GM19452 (cell line): Measurements from ENCODE around the gene POP5.

Experiments
- ATAC-seq: cut with Tn5 transposase; IDR thresholded peaks from one replicate; pipeline ENCODE4 v1.9.1; 2021; ENCODE audit not compliant: unreplicated experiment

POP5 gene

DNA sequence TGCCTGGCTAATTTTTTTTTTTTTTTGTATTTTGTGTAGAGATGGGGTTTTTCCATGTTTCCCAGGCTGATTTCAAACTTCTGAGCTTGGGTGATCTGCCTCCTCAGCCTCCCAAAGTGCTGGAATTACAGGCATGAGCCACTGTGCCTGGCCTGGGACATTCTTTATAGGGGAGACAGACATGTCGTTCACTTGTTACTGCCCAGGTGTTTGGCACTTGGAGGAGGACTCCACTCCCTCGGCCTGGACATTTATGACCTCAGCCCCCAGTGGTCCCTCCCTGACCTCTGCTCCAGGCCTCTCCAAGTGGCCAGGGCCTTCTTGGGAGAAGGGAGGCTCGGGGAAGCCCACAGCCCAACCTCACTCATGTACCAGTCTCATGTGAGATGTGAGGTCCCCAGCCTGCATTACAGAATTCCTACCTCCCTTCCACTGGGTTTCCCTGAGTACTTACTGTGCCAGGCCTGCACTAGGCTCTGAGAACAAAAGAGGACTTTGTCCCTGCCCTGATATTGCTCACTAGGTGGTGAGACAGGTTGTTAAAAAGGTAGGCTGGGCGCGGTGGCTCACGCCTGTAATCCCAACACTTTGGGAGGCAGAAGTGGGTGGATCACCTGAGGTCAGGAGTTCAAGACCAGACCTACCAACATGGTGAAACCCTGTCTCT is 9.7 kb upstream of the POP5 start:
- no peak for ATAC-seq

DNA sequence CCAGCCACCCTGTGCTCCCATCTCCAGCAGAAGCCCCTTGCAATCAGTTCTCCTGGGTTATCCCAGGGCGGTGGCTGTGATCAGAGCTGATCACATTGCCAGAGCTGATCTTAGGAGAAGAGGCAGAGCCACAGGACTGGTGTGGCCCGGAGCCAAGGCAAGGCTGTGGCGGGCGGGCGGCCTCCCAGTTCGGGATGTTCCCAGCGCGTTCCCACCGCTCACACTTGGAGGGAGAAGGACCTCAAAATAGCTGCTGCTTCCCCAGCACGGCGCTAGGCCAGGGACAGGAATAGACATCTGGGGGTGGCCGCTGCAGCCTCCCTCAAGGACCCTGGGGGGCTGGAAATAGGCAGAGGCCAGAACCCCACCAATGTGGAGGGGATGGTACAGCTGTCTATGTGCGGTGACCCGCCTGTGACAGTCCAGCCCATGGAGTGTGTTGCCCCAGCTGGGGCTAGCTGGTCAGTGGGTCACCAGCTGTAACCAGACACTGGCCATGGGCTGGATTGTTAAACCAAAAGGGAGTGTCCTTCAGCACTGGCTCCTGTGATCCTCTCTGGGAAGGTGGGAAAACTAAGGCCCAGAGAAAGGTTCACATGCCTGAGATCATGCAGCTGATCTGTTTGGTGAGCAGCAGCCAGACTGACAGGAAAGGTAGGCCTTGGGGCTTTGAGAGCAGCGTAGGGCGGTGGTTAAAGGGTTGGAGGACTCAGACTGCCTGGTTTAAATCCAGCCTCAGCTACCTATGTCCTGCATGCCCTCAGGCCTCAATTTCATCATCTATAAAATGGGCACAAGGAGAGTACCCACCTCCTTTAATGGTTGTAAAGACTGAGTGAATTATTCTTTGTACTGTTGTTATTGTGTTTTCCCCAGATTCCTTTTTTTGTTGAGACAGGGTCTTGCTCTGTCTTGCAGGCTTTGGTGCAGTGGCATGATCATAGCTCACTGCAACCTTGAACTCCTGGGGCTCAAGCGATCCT is 8.0 kb upstream of the POP5 start:
- no peak for ATAC-seq

GRCh38 chr12:120588371-120588770 is 7.2 kb upstream of the POP5 start:
- no peak for ATAC-seq

GRCh38 chr12:120586860-120587259 is 5.7 kb upstream of the POP5 start:
- no peak for ATAC-seq

- ATAC-seq, result no peak
Measured at GRCh38 chr12:120586206-120586605, 5.0 kb upstream of the POP5 start.

- ATAC-seq, result no peak
Measured at GRCh38 chr12:120584343-120585149, 3.3 kb upstream of the POP5 start.

DNA sequence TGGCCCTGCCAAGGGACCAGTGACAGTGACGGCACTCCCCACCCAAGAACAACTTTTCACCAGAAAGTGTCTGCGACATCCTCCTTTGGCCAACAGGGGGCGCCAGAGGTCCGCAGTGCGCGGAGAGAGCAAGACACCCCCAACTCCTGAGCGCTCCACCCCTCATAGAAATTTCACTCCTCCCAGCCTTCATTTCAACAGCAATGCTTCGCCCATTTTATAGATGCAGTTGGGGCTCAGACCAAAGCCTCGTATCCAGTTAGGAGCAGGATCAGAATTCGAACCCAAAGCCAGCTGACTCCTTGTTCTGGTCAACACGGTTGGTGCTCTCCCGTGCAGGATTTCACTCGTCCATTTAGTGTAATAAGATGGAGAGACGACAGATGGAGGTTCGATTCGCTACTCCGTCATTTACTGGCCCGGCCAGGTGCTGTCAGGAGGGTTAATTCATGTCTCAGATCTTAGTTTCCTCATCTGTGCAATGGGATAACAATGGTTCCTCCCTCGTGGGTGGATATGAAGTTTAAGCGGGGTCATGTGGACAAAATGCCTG is 2.4 kb upstream of the POP5 start:
- ATAC-seq, result no peak

DNA sequence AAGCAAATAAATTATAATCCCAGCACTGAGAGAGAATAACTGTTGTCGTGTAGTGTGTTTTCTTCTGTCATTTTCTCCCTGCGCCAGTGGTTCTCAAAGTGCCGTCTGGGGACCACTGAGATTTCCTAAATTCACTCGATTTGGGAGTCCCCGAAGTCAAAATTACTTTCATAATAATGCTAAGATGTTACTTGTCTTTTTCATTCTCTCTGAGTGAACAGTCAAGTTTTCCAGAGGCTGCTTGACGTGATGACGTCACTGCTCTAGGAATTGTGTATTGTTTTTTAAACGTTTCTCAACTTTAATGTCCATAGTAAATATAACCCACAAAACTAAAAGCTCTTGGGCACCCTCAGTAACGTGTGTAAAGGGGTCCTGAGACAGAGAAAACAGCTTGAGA is 796 bp upstream of the POP5 start:
- no peak for ATAC-seq

- ATAC-seq, result no peak
Measured at GRCh38 chr12:120579179-120579578, 2.0 kb downstream of the POP5 start.

GRCh38 chr12:120574106-120574505 is 7.1 kb downstream of the POP5 start:
- ATAC-seq, result no peak

GRCh38 chr12:120573560-120573959 is 7.6 kb downstream of the POP5 start:
- no peak for ATAC-seq

- ATAC-seq, result no peak
Measured at GRCh38 chr12:120571299-120571698, 9.9 kb downstream of the POP5 start.

- no peak for ATAC-seq
Measured at GRCh38 chr12:120563495-120563894, 17.7 kb downstream of the POP5 start.

DNA sequence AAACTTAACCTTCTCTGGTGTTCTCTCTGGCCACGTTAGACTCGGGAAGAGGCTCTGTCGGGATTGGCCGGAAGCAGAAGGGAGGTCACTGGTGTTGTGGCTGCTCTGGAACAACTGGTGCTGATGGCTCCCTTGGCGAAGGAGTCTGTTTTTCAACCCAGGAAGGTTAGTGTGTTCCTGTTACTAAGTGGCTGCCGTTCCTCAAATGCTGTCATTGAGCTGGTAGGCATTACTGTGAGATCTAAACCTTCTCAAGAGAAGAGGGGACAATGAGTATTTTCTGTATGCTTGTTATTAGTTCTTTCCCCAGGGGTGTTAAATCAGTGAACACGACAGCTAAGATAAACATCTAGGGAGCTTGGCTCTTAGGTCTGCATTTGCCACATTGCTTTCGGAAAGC is 18.3 kb downstream of the POP5 start:
- no peak for ATAC-seq

DNA sequence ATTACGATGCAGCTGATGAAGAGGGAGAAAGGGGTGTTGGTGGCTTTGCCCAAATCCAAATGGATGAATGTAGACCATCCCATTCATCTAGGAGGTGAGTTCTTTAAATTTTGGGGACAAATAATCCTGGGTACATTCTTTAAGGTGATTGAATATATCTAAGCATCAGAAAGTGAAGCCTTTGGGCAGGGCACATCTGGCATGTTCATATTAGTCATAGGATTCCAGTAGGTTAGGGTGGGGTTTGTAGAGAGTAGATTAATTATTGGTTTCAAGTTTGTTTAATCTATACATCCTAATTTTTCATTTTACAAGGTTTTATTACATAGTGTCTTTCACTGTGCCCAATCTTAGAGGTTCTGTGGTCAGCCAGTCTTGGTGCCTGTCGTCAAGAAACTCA is 23.6 kb downstream of the POP5 start:
- ATAC-seq, result no peak

DNA sequence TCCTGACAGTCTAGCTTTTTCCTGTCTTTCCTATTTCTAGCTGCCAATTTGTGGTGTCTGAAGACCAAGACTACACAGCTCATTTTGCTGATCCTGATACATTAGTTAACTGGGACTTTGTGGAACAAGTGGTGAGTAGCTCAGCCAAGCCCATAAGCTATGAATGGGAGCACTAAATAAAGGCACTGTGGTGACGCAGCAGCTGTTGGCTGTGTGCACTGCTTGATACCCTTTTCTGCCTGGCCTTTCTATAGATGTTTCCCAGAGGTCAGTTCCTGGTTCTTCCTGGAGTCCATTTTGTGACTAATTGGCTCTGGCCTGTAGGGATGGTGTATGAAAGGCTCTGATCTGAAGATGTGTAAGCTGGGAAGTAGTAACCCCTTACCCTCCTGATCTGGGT is 26.5 kb downstream of the POP5 start:
- no peak for ATAC-seq

DNA sequence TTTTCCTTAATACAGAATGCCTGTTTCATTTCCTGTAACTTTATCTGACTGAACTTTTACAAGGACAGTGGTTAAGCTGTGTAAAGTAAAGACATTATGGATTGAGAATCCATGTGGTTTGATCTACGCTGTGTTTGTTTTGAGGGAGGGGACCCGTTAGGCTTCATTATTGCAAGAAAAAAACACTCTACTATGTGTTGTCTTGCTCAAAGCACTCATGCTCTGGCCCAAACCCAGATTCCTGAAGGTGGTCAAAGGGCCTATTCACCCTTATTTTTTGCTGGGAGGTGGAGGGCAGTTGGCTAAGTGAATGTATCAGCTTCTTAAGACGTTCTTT is 35.2 kb downstream of the POP5 start:
- ATAC-seq, result no peak

DNA sequence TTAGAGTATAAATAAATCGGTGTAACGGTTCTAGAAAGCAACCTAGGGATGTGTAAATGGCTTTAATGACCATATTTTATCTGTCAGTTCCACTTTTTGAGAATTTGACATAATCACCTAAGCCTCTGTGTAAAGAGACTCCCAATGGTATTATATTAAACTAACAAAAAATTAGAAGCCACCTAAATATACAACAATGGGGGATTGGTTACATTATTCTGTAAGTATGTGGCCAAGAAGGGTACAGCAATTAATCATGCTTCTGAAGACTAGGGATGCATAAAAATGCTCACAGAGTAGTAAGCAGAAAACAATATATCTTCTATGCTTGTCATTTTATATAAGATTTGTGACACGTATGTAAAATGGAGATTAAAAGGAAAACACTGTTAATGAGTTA is 36.5 kb downstream of the POP5 start:
- no peak for ATAC-seq

GRCh38 chr12:120542166-120542565 is 39.0 kb downstream of the POP5 start:
- ATAC-seq, result no peak

DNA sequence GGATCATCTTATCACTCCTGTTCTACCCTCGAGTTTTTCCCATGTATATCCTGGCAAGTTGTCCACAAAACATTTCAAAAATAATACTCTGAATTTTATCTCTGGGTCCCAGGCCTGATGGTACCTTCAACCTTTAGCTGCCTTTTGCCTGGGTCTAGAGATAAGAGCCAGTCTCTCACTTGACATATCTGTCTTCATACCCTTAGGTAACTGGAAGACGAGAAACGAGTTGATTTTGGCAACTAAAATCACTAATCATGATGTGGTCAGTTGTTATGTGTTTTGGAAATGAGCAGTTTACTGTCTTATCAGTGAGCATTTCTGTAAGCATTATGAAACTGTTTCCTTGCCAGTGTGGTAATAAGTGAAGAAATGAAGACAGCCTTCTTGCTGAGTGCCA is 40.8 kb downstream of the POP5 start:
- ATAC-seq, result no peak

DNA sequence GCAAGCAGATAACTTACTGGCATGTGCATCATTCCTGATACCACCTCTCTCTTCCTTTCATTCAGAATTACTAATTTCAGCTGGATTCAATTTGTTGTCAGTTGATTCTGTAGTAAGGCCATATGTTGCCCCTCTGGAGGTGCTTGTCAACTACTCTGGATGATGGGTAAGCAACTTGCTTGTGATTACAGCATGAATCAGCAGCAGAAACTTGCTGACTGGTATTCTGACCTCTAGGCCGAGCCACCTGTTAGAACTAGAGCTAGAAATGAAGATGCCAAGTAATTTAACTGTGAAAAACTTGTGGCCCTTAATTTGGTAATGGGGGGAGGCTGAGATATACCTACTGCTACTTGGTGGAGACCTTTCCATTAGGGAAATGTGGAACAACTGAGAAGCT is 41.9 kb downstream of the POP5 start:
- ATAC-seq, result no peak
